Vagina (tissue), 2 donors: ENCODE data around the gene JADE1.

Experiments used
- POLR2A ChIP-seq, 2 donors: fragments of 450-650 bp; IDR thresholded peaks; one replicate each; pipeline ENCODE4 v1.6.1; 2017; ENCODE audit warnings: antibody characterized with exemption in 2 of 2, mild to moderate bottlenecking in 2 of 2, moderate library complexity in 2 of 2
- POLR2AphosphoS5 ChIP-seq, 2 donors: sonication (generic); formaldehyde crosslinking; IDR thresholded peaks; one replicate each; pipeline ENCODE4 v1.9.0; 2017; ENCODE audit warnings: antibody characterized with exemption in 2 of 2, mild to moderate bottlenecking in 2 of 2, low read depth in 1 of 2; ENCODE audit not compliant: insufficient read depth in 1 of 2
- TF ChIP-seq, protein P1 (sequence below), 3 experiments: fragments of 450-650 bp in 2 of 3; fragments of 200-600 bp in 1 of 3; sonication (generic) in 1 of 3; IDR thresholded peaks; one replicate each; pipeline ENCODE4 v1.5.1; 2017 to 2019; ENCODE audit warnings: antibody characterized with exemption in 3 of 3, mild to moderate bottlenecking in 2 of 3, moderate library complexity in 2 of 3

DNA sequence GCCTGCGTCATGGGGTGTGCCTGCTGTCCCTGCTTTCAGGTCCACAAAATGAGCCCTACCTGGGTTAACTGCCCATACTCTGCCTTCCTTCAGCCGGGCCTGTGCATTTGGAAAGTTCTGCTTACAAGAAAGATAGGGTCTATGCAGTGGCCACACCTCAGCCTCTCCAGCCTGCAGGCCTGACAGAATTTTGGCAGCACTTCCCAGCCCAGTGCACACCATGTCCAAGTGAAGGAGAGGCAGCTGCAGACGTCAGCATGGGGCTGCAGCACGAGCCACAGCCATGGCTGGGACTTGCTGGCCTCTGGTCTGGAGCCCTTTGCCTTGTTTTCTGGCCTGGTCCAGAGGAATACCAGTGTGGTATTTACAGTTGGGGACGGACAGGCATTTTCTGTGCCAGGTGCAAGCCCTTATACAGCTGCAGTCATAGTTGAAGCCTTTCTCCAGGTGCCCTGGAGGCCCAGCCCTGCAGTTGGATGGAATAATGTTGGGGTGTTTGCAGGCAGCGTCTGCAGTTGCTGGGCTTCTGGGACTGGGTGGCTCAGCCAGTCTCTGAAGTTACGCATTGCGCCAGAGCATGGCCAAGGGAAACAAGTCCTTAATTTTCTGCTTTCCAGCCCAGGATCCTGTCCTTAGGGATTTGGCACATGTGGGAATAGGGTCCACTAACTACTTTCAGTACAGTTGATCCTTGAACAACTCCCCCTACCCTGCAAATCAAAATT, 26.2 kb downstream of the JADE1 start:
- TF ChIP-seq POLR2A (IDR thresholded peaks at IDR 0.05) (no peak), POLR2AphosphoS5 (IDR thresholded peaks at IDR 0.05; ENCODE audit: insufficient read depth in 1 of 2, low read depth in 1 of 2) (peak in 1 of 2 donors; percentile 23)
- TF ChIP-seq, protein P1, sequence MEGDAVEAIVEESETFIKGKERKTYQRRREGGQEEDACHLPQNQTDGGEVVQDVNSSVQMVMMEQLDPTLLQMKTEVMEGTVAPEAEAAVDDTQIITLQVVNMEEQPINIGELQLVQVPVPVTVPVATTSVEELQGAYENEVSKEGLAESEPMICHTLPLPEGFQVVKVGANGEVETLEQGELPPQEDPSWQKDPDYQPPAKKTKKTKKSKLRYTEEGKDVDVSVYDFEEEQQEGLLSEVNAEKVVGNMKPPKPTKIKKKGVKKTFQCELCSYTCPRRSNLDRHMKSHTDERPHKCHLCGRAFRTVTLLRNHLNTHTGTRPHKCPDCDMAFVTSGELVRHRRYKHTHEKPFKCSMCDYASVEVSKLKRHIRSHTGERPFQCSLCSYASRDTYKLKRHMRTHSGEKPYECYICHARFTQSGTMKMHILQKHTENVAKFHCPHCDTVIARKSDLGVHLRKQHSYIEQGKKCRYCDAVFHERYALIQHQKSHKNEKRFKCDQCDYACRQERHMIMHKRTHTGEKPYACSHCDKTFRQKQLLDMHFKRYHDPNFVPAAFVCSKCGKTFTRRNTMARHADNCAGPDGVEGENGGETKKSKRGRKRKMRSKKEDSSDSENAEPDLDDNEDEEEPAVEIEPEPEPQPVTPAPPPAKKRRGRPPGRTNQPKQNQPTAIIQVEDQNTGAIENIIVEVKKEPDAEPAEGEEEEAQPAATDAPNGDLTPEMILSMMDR (IDR thresholded peaks at IDR 0.05) = no peak
